ENCODE measurements around the gene TCF4.

Gene TCF4

DNA sequence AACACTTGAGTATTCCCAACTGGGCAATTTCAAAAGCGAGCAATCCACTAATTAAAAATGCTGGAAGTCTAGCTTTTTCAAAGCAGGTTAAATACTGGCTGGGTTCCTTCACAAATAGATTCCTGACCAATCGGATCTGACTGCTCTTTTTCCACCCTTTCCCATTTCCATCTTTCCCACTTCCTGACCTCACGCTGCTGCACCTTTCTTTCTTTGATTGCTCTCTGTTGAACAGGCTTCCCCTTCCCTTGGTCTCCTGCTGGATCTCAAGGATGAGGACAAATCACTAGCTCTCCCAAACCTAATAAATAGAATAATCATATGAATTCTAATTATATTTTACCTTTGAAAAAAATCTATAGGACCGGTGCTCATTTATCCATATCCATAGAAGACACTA lies 121.2 kb downstream of the TCF4 start:
- no peak for DNase-seq

- DNase-seq, result no peak
Observed at GRCh38 chr18:55465313-55465712, 122.7 kb downstream of the TCF4 start.

DNA sequence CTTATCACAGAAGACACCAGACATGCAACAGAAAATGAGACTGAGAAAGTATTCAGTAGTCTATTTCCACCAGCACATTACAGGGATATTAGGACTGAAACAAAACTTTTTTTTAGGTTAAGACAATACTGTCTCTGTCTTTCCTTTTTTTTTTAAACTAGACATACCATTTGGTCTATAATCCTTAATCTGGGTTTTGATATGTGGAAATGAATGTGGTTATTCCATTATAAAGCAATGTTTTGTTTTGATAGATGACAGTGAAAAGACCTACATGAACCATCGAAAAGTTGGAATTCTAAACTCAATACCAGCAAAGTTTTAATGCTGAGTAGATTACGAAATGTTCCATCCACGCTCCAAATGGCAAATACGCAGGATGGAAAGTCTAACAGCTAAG lies 123.4 kb downstream of the TCF4 start:
- DNase-seq, result no peak

- no peak for DNase-seq
Observed at GRCh38 chr18:55462652-55463051, 125.3 kb downstream of the TCF4 start.

GRCh38 chr18:55461848-55462247 lies 126.1 kb downstream of the TCF4 start:
- DNase-seq, result no peak

DNA sequence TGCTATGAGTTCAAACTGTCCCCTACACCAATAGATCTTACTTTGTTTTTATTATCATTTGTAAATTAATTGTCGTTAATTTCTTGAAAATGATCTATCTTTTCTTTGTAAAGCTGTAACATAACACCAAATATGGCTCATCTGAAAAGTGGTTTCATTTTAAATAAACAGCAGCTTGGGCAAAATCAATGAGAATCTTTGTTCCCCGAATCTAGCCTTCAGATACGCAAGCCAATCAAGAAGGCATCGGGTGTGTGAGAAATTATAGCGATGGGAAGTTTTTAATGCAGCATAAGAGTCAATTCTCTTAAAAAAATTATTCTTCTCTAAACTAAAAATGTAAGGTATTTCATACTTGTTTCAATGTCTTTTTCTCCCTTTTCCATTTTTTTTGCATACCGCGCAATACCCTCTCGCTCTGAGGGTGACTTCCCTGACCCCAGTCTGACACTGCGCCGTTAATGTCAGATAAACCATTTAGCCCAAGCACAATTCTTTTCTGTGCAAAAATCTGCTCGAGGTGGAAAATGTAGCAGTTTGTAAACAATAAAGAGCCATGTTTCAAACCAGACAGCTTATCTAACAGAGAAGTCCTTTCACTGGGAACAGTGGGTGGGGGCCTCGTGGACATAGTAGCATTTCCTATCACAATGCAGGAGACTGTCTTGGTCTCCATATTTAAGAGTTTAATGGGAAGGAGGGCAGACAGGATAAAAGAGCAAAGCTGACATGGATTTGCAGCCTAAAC lies 129.4 kb downstream of the TCF4 start:
- no peak for DNase-seq

GRCh38 chr18:55457028-55457427 lies 131.0 kb downstream of the TCF4 start:
- DNase-seq, result no peak

- DNase-seq, result no peak
Observed at GRCh38 chr18:55455938-55456337, 132.1 kb downstream of the TCF4 start.

DNA sequence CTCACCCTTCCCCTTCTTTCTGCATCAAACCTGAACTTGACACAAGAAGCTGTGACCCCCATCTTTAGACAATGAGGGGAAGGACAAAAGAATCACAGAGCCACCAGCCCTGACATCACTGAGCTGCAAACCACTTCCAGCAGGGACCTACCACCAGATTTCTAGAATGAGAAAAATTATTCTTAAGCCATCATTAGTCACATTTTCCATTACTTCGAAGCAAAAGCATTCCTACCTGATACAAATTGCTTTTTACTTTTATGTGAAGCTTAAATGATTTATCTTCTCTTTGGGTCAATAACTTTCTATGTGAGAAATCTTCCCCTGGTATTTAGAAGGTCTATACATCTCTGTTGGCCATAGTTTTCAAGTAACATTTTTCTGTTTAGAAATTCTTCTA lies 134.8 kb downstream of the TCF4 start:
- no peak for DNase-seq

GRCh38 chr18:55452123-55452611 lies 135.8 kb downstream of the TCF4 start:
- DNase-seq, result no peak

- no peak for DNase-seq
Observed at GRCh38 chr18:55449412-55450140, 138.4 kb downstream of the TCF4 start.

GRCh38 chr18:55448420-55448819 lies 139.6 kb downstream of the TCF4 start:
- no peak for DNase-seq

- no peak for DNase-seq
Observed at GRCh38 chr18:55447672-55448018, 140.3 kb downstream of the TCF4 start.

DNA sequence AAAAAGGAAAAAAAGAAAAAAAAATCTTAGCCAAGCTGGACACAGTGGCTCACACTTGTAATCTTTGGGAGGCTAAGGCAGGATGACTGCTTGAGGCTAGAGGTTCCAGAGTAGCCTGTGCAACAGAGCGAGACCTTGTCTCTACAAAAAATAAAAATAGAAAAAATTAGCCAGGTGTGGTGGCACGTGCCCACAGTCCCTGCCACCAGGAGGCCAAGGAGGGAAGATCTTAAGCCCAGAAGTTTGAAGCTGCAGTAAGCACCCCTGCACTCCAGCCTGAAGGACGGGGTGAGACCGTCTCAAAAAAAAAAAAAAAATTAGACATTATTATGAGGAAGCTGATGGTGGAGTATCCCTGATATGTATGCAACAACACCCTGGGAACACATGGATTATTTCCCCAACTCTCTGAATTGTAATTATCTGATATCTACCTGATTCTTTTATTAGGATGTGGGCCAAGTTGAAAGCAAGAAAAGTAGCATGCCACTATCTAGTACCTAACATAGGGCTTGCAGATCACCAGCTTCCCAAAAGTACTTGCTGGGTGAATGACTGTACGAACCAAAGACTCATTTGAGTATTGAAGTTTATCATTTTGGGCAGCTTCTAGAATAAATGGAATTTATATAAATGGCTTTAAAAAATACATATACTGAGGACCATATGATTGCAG lies 140.9 kb downstream of the TCF4 start:
- no peak for DNase-seq

- DNase-seq, result no peak
Observed at GRCh38 chr18:55444536-55444935, 143.5 kb downstream of the TCF4 start.

DNA sequence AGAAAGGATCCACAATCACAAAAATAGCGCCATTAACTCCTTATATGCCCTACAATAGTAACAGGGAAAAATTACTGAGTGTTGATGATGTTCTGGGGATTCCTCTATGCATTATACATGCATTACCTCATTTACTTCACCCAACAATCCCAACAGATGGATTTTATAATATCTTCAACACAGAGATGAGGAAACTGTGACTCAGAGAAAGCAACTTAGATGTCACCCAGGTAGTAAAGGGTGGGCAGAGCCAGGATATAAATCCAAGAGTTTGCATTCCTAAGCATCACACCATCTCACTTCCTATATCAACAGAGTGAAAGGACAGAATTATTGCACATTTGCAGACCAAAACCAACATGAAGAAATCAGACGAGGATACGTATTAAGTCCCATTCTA lies 144.2 kb downstream of the TCF4 start:
- DNase-seq, result no peak

DNA sequence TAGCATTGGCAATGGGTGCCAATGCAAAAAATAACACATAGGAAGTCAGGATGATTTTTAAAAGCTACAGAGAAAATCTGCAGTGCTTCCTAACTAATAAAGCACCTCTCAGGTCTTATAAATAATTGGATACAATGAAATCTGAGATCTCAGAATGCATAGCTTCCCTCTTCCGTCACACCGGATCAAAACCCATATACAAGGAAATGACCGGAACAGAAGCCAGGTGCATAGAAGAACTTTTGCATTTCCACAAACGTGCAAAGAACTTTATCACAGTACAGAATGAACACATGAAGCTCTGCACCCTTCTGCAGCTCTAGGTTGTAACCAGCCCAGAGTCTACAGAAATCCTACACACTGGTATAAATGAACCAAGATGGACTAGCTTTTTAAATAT lies 145.4 kb downstream of the TCF4 start:
- no peak for DNase-seq

DNA sequence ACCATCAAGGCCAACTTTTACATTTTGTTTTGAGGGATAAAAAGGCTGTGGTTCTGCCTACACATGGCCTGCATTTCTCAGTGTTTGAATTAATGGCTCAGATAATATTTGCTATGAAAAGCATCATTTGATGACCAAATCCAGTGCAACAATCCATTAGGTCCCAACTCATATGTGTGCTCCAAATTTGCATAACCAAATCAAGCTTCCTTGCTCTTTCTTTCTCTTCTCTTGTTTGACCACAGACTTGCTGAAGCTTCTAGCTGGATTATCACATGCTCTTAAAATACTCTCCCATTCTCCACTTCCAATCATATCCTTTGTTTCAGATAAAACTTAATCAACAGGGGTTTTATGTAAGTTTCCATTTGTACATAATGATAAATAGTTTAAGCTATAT lies 147.0 kb downstream of the TCF4 start:
- no peak for DNase-seq

DNA sequence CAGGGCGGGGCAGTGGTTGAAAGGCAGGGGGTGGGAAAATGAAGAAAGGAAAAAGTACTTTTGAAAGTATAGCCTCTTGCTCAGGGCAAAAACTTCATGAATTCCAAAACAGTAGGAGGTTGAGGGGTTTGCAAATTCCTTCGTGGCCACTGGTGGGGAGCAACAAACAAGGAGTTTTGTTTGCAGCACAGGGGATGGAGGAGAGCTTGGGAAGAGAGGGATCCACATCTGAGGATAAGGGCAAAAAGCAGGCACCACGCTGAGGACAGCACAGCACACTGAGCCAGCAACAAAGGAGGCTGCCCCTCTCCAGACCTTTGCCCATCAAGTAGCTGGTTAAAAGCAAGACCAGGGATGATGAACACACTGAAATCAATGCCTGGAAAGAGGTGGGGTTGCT lies 148.9 kb downstream of the TCF4 start:
- no peak for DNase-seq

- DNase-seq, result no peak
Observed at GRCh38 chr18:55435592-55435991, 152.4 kb downstream of the TCF4 start.

DNA sequence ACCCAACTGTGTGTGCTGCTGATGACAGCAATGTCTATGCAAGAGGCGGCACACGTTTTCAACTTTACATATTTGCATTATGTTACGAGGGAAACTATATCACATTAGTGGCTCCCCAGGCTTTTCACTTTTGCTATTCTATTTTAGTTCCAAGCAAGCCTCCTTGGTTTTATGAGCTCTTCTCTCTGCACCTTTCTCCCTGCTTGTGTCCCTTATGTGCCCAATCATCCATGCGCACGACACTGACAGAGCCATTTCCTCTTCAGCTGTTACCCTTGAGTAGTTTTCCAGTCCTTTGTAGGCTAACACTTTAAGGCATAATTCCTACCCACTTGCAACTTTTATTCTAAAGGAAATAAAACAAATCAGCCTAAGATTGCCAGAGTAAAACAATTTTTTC lies 154.3 kb downstream of the TCF4 start:
- DNase-seq, result no peak

DNA sequence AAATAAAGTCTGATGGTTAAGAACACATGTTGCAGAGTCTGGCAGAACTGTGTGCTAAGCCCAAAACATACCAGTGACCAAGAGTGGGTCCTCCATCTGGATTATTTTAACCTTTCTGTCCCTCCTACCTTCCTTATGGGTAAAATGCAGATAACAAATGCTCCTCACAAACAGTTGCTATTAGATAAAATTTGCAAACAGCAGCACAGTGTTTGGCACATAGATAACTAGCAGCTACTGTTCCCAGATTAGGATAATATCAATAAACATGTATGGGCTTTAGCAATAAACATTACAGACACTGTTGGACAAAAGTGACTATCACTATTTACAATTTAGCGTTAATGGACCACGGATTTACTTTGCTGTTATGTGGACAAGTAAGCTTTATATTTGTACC lies 154.9 kb downstream of the TCF4 start:
- DNase-seq, result no peak

DNA sequence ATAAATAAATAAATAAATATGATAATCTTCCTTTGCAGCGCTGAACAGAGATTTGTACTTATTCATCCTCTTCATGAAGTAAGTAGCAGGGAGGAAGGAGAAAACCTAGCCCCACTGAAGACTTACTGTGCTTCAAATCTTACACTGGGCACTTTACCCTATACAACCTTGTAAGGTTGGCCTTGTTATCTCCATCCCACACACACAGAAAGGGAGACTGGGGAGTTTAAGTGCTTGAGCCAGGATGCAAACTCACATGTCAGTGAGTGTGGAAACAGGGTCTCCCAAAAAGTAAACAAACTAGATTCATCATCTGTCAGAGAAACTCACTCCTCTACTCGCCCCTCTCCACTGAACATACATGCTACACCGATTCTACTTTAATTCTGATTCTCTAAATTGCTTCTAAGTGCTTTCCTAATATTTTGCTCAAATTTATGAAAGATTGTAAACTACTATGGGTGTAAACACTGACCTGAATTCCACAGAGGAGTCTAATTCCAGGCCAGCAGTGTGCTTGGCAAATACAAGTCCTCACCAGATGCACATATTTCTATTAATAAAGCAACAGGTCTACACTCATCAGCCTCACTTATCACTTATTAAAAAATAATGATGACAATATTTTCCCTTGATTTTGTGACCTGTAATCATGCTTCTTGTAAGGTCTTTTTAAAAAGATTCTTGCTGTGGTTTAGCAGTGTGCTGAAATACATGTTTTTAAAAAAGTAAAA lies 155.5 kb downstream of the TCF4 start:
- DNase-seq, result no peak

Measured in CD4-positive, alpha-beta T cell treated with Interleukin-12 subunit alpha and Interleukin-12 subunit beta, for 1 hour (primary cell).